ENCODE data around the gene RBM15. TPM values are rescaled to one million over a fixed set of nuclear protein-coding genes. Genes with fewer than 3 reads are reported as not detected.

RBM15 gene
- total RNA-seq, 1 experiment from 2014 or later: 36.1 TPM

DNA sequence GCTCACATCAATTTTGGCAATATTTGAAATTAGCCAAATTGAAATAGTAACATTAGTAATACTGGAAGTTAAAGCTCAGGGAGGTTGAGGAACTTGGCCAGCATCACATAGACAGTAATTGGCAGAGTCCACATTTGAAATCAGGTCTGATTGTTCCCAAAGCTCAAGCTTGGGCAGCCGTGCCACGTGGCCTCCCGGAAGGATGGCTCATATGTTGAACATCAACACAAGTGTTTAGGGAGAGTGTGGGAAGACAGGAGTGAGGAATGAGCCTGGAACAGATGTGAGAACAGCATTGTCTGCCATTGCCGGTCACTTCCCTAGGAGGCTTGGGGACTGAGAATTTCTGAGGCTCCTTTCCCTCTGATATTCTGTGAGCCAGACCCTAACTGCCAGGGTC is 40.2 kb upstream of the RBM15 start:
- H3K4me3 ChIP-seq (ENCODE audit: low read depth, low read length): no peak overlapping the region
- no peak for TF ChIP-seq CTCF (IDR thresholded peaks at IDR 0.05; ENCODE audit: insufficient read depth in 1 of 2, low read depth in 1 of 2, low read length in 1 of 2, severe bottlenecking in 1 of 2, unreplicated experiment in 1 of 2)
- BruUV-seq (replicated peaks): no TSS peak
- no peaks in the 10 kb centered on the region for H3K9me3 Mint-ChIP-seq (ENCODE audit: unreplicated experiment)
- CTCF ChIA-PET: interaction anchor here (0.7 kb wide), 1 partner anchor 37 kb away, joined by 3 read pairs; no protein-coding TSS in a partner anchor
- POLR2A ChIA-PET: no interaction called here
- no peak for DNase-seq
- H3K4me1 Mint-ChIP-seq (ENCODE audit: low read depth, unreplicated experiment): no peaks in the 10 kb centered on the region
- no peaks in the 10 kb centered on the region for H3K4me1 ChIP-seq
- no peak overlapping the region for H3K4me3 Mint-ChIP-seq (ENCODE audit: unreplicated experiment)
- H3K36me3 ChIP-seq (ENCODE audit: control insufficient read depth, insufficient read depth, low read length): no peaks in the 10 kb centered on the region
- H3K9me3 ChIP-seq: no peaks in the 10 kb centered on the region
- no peaks in the 10 kb centered on the region for H3K36me3 Mint-ChIP-seq (ENCODE audit: insufficient read depth, unreplicated experiment)
- no peaks in the 10 kb centered on the region for H3K27me3 ChIP-seq (replicated peaks; ENCODE audit: control insufficient read depth, insufficient read depth, low read length)
- peaks cover 4% of the 10 kb centered on the region for H3K27me3 Mint-ChIP-seq (ENCODE audit: insufficient read depth, unreplicated experiment)
- no peak overlapping the region for H3K27ac Mint-ChIP-seq (ENCODE audit: unreplicated experiment)
- intact Hi-C loops (cut with micrococcal nuclease; ENCODE audit: unreplicated experiment): no loop called here

- Mint-ChIP-seq H3K9me3 (ENCODE audit: unreplicated experiment) (no peaks in the 10 kb centered on the region), H3K36me3 (ENCODE audit: insufficient read depth, unreplicated experiment) (no peaks in the 10 kb centered on the region), H3K27me3 (ENCODE audit: insufficient read depth, unreplicated experiment) (peaks cover 4% of the 10 kb centered on the region), H3K4me1 (ENCODE audit: low read depth, unreplicated experiment) (no peaks in the 10 kb centered on the region), H3K27ac (ENCODE audit: unreplicated experiment) (no peak overlapping the region), H3K4me3 (ENCODE audit: unreplicated experiment) (no peak overlapping the region)
- intact Hi-C loops (cut with micrococcal nuclease; ENCODE audit: unreplicated experiment): no loop called here
- POLR2A ChIA-PET: no interaction called here
- no peaks in the 10 kb centered on the region for H3K27me3 ChIP-seq (replicated peaks; ENCODE audit: control insufficient read depth, insufficient read depth, low read length)
- H3K36me3 ChIP-seq (ENCODE audit: control insufficient read depth, insufficient read depth, low read length): no peaks in the 10 kb centered on the region
- H3K4me3 ChIP-seq (ENCODE audit: low read depth, low read length): no peak overlapping the region
- no peaks in the 10 kb centered on the region for H3K4me1 ChIP-seq
- no peak for DNase-seq
- BruUV-seq (replicated peaks): no TSS peak
- CTCF ChIA-PET: interaction anchor here (1.4 kb wide), 1 partner anchor 12 kb away, joined by 3 read pairs; no protein-coding TSS in a partner anchor
- no peaks in the 10 kb centered on the region for H3K9me3 ChIP-seq
- TF ChIP-seq CTCF (IDR thresholded peaks at IDR 0.05; ENCODE audit: insufficient read depth in 1 of 2, low read depth in 1 of 2, low read length in 1 of 2, severe bottlenecking in 1 of 2, unreplicated experiment in 1 of 2): no peak
These were observed 38.6 kb upstream of the RBM15 start for GRCh38 chr1:110300412-110301085.

DNA sequence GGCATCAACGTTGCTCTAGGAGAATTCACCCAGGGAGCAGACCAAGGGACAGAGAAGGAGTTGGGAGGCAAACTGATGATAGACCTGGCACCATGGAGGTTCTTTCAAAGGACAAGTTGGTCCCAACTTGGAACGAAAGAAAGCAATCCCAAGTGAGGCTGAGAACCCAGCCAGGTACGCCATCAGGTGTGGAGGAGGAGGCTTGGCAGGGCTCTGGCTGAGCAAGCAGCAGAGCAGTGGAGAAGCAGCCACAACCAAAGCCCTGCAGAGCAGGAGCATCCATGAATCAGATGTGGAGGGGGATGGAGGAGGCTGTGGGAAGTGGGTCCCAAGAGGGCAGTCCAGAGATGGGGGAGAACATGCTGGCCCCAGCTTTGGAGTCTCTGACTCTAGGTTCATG is 36.3 kb upstream of the RBM15 start:
- POLR2A ChIA-PET: interaction anchor here (0.7 kb wide), 1 partner anchor 22 kb away, joined by 3 read pairs; no protein-coding TSS in a partner anchor
- TF ChIP-seq CTCF (IDR thresholded peaks at IDR 0.05; ENCODE audit: insufficient read depth in 1 of 2, low read depth in 1 of 2, low read length in 1 of 2, severe bottlenecking in 1 of 2, unreplicated experiment in 1 of 2): no peak
- no peaks in the 10 kb centered on the region for H3K9me3 Mint-ChIP-seq (ENCODE audit: unreplicated experiment)
- H3K4me1 ChIP-seq: no peaks in the 10 kb centered on the region
- H3K9me3 ChIP-seq: no peaks in the 10 kb centered on the region
- H3K36me3 ChIP-seq (ENCODE audit: control insufficient read depth, insufficient read depth, low read length): no peaks in the 10 kb centered on the region
- H3K27me3 ChIP-seq (replicated peaks; ENCODE audit: control insufficient read depth, insufficient read depth, low read length): no peaks in the 10 kb centered on the region
- no peaks in the 10 kb centered on the region for H3K4me1 Mint-ChIP-seq (ENCODE audit: low read depth, unreplicated experiment)
- H3K4me3 ChIP-seq (ENCODE audit: low read depth, low read length): no peak overlapping the region
- H3K27ac Mint-ChIP-seq (ENCODE audit: unreplicated experiment): no peak overlapping the region
- intact Hi-C loops (cut with micrococcal nuclease; ENCODE audit: unreplicated experiment): no loop called here
- DNase-seq: no peak
- no TSS peak for BruUV-seq (replicated peaks)
- no peaks in the 10 kb centered on the region for H3K36me3 Mint-ChIP-seq (ENCODE audit: insufficient read depth, unreplicated experiment)
- H3K27me3 Mint-ChIP-seq (ENCODE audit: insufficient read depth, unreplicated experiment): no peaks in the 10 kb centered on the region
- no peak overlapping the region for H3K4me3 Mint-ChIP-seq (ENCODE audit: unreplicated experiment)
- CTCF ChIA-PET: interaction anchor here (1.5 kb wide), 1 partner anchor 95 kb away, joined by 4 read pairs; no protein-coding TSS in a partner anchor
